Esophagus squamous epithelium (tissue), 5 donors: ENCODE measurements around the gene PWWP2A. TPM values are rescaled to one million over a fixed set of nuclear protein-coding genes. Genes with fewer than 3 reads are reported as not detected.

Experiments
- DNase-seq: peaks from one replicate; lab custom pipeline; 2025; lab: John Stamatoyannopoulos, UW
- H3K27ac ChIP-seq, 4 donors: fragments of 200-600 bp; sonication (generic); one replicate each; pipeline ENCODE4 v1.5.1; 2016 to 2019; ENCODE audit warnings: mild to moderate bottlenecking in 1 of 4
- H3K27me3 ChIP-seq, 4 donors: fragments of 200-600 bp; sonication (generic); 1 replicate in 3 of 4; 2 replicates in 1 of 4; pipeline versions ENCODE4 v1.5.1 to v1.6.0; 2017 to 2021; ENCODE audit warnings: antibody characterized with exemption in 1 of 4
- H3K36me3 ChIP-seq, 3 donors: fragments of 200-600 bp; sonication (generic); one replicate each; pipeline ENCODE4 v1.5.1; 2016 to 2019
- H3K4me1 ChIP-seq, 3 donors: fragments of 200-600 bp; sonication (generic); one replicate each; pipeline ENCODE4 v1.5.1; 2017 to 2019
- H3K4me3 ChIP-seq, 4 donors: fragments of 200-600 bp; sonication (generic); 1 replicate in 3 of 4; 2 replicates in 1 of 4; pipeline ENCODE4 v1.5.1; 2016 to 2019; ENCODE audit warnings: mild to moderate bottlenecking in 2 of 4, moderate library complexity in 1 of 4
- H3K9me3 ChIP-seq, 3 donors: fragments of 200-600 bp; sonication (generic); one replicate each; pipeline ENCODE4 v1.5.1; 2016 to 2019
- POLR2A ChIP-seq, 4 donors: fragments of 450-650 bp; IDR thresholded peaks; one replicate each; pipeline ENCODE4 v1.6.1; 2017; ENCODE audit warnings: antibody characterized with exemption in 4 of 4, mild to moderate bottlenecking in 4 of 4, moderate library complexity in 3 of 4
- WGBS, 2 donors: methylation state at CpG; one replicate each; pipeline ENCODE4 v1.1.5; 2018; 5-methylcytosine and 5-hydroxymethylcytosine counted together
- intact Hi-C: fragments of 100-400 bp; cut with DNase I; formaldehyde crosslinking; loops from one replicate; pipeline ENCODE4 v1.15.0; 2022
- total RNA-seq, 4 donors: library from RNA; depleted of rRNA; stranded (reverse); fragments of >200 nt; gene quantifications; one replicate each; pipeline ENCODE4 v1.1.0, GENCODE V29; 2016
- TF ChIP-seq, protein P1 (sequence below), 6 experiments: fragments of 450-650 bp in 4 of 6; fragments of 200-600 bp in 2 of 6; sonication (generic) in 2 of 6; IDR thresholded peaks; one replicate each; pipeline ENCODE4 v1.5.1; 2016 to 2019; ENCODE audit warnings: antibody characterized with exemption in 6 of 6, mild to moderate bottlenecking in 4 of 6, moderate library complexity in 4 of 6
- donor health status: DM: yes; HTN: yes; CAD: no.

PWWP2A gene
- total RNA-seq, 4 donors from 2014 or later = 15.3 to 20.8 (median 17.1) TPM

DNA sequence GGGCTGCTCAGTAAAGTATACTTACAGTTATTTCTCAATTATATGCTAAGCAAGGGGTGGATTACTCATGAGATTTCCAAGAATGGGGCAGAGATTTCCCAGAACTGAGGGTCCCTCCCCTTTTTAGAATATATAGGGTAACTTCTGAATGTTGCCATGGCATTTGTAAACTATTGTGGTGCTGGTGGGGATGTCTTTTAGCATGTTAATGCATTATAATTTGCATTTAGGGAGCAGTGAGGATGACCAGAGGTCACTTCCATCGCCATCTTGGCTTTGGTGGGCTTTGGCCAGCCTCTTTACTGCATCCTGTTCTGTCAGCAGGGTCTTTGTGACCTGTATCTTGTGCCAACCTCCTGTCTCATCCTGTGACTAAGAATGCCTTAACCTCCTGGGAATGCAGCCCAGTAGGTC is 74.9 kb downstream of the PWWP2A start:
- H3K27ac ChIP-seq = no peak overlapping the region
- no peaks in the 10 kb centered on the region for H3K27me3 ChIP-seq
- TF ChIP-seq POLR2A (IDR thresholded peaks at IDR 0.05) = no peak
- TF ChIP-seq, protein P1, sequence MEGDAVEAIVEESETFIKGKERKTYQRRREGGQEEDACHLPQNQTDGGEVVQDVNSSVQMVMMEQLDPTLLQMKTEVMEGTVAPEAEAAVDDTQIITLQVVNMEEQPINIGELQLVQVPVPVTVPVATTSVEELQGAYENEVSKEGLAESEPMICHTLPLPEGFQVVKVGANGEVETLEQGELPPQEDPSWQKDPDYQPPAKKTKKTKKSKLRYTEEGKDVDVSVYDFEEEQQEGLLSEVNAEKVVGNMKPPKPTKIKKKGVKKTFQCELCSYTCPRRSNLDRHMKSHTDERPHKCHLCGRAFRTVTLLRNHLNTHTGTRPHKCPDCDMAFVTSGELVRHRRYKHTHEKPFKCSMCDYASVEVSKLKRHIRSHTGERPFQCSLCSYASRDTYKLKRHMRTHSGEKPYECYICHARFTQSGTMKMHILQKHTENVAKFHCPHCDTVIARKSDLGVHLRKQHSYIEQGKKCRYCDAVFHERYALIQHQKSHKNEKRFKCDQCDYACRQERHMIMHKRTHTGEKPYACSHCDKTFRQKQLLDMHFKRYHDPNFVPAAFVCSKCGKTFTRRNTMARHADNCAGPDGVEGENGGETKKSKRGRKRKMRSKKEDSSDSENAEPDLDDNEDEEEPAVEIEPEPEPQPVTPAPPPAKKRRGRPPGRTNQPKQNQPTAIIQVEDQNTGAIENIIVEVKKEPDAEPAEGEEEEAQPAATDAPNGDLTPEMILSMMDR (IDR thresholded peaks at IDR 0.05) = no peak
- H3K36me3 ChIP-seq = peaks cover 0 to 94% (median 3%) of the 10 kb centered on the region in 3 donors
- no peak for DNase-seq
- no peaks in the 10 kb centered on the region for H3K9me3 ChIP-seq
- intact Hi-C loops = no loop called here
- H3K4me1 ChIP-seq = no peaks in the 10 kb centered on the region
- WGBS, 2 donors = 100% methylated on average over 1 of the region's 1 CpG
- no peak overlapping the region for H3K4me3 ChIP-seq

DNA sequence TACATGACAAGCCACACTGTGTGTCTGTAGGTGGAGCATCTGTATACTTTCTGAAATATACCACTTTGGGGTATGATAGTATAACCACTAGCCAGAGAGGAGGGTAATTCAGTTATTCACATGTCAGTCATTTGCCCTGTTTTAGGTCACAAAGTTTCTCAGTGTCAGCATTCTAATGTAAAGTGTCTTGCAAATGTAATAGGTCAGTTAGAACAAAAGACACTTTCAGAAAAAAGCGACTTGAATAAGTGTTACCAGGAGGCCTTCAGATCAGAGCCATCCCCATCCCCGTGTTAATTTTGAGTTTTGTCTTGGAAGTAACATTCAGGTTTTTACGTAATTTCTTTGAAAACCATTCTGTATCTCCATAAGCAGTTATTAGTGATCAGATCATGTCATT is 76.6 kb downstream of the PWWP2A start:
- Histone ChIP-seq H3K4me1 (no peaks in the 10 kb centered on the region), H3K4me3 (no peak overlapping the region), H3K27ac (no peak overlapping the region), H3K27me3 (no peaks in the 10 kb centered on the region), H3K9me3 (no peaks in the 10 kb centered on the region), H3K36me3 (peaks cover 0 to 96% (median 3%) of the 10 kb centered on the region in 3 donors)
- no peak for DNase-seq
- 92 to 95% methylated on average over 3 of the region's 3 CpGs for WGBS, 2 donors
- intact Hi-C loops = no loop called here
- TF ChIP-seq, protein P1 (IDR thresholded peaks at IDR 0.05) = no peak
- TF ChIP-seq POLR2A (IDR thresholded peaks at IDR 0.05) = no peak

Other genes starting within 250 kb of the PWWP2A start
- gene ADRA1B, start 203.0 kb downstream of the PWWP2A start, total RNA-seq = 1 to 10 TPM in 1 of 4 donors, not detected in 3; 1.3 TPM
- gene TTC1, start 110.3 kb downstream of the PWWP2A start, total RNA-seq = 10 to 100 TPM; 18.3 to 38.3 (median 33.5) TPM
- 1 to 10 TPM in 1 of 4 donors, not detected in 3; 7.2 TPM for gene FABP6, start 110.1 kb upstream of the PWWP2A start, total RNA-seq
- gene CCNJL, start 193.1 kb upstream of the PWWP2A start, total RNA-seq = 1 to 10 TPM in 2 of 4 donors, under 1 TPM in 2; 0.04 to 3.0 (median 0.74) TPM